WTC11 (cell line): ENCODE data around the gene XPNPEP3. TPM values are rescaled to one million over a fixed set of nuclear protein-coding genes. Genes with fewer than 3 reads are reported as not detected.

Experiments
- ATAC-seq: fragments of 200-7000 bp; cut with Tn5 transposase; 2 replicates; pipeline ENCODE4 v1.10.0; 2021; ENCODE audit warnings: mild to moderate bottlenecking, moderate library complexity
- CTCF ChIA-PET: fragments of 300-600 bp; sonication (Branson Sonifier 250); formaldehyde crosslinking; loops from one replicate; lab custom pipeline; 2021; ENCODE audit warnings: antibody characterized with exemption; lab: Charles Lee
- POLR2A ChIA-PET: fragments of 350-600 bp; sonication (Branson Sonifier 250); formaldehyde crosslinking; loops from one replicate; lab custom pipeline; 2021; ENCODE audit warnings: antibody characterized with exemption; lab: Charles Lee
- DNase-seq: peaks from one replicate; pipeline ENCODE4 v3.0.0; 2021; ENCODE audit warnings: low spot score
- H3K27ac Mint-ChIP-seq: 2 replicates; pipeline ENCODE4 v1.8.0; 2021; ENCODE audit warnings: mixed read lengths
- H3K27me3 Mint-ChIP-seq: 2 replicates; pipeline ENCODE4 v1.8.0; 2021; ENCODE audit warnings: low read depth, mild to moderate bottlenecking, moderate library complexity, mixed read lengths
- H3K36me3 Mint-ChIP-seq: 2 replicates; pipeline ENCODE4 v1.8.0; 2021; ENCODE audit warnings: mixed read lengths
- H3K4me1 Mint-ChIP-seq: 2 replicates; pipeline ENCODE4 v1.8.0; 2022; ENCODE audit warnings: mixed read lengths
- H3K4me3 Mint-ChIP-seq: 2 replicates; pipeline ENCODE4 v1.8.0; 2021; ENCODE audit warnings: mild to moderate bottlenecking, moderate library complexity, mixed read lengths
- H3K9me3 Mint-ChIP-seq: 2 replicates; pipeline ENCODE4 v1.8.0; 2021; ENCODE audit warnings: mixed read lengths
- ELF4 ChIP-seq: sonication (generic); formaldehyde crosslinking; IDR thresholded peaks from 2 replicates; pipeline ENCODE4 v1.8.1; 2022; ENCODE audit warnings: low read depth, mild to moderate bottlenecking, moderate library complexity, missing genetic modification reagents
- GRHL2 ChIP-seq: fragments of 250-450 bp; sonication (Bioruptor Pico); IDR thresholded peaks from 2 replicates; pipeline ENCODE4 v1.8.0; 2022; ENCODE audit warnings: mild to moderate bottlenecking, moderate library complexity; ENCODE audit not compliant: insufficient replicate concordance, severe bottlenecking
- JAZF1 ChIP-seq: fragments of 250-450 bp; sonication (Bioruptor Pico); IDR thresholded peaks from 2 replicates; pipeline ENCODE4 v1.9.0; 2021; ENCODE audit warnings: moderate library complexity, mild to moderate bottlenecking, inconsistent platforms
- JUN ChIP-seq: sonication (generic); formaldehyde crosslinking; IDR thresholded peaks from 2 replicates; pipeline ENCODE4 v1.8.0; 2023; ENCODE audit warnings: mild to moderate bottlenecking, missing genetic modification reagents
- KAT7 ChIP-seq: sonication (generic); formaldehyde crosslinking; IDR thresholded peaks from 2 replicates; pipeline ENCODE4 v1.8.1; 2023; ENCODE audit warnings: missing genetic modification reagents, mild to moderate bottlenecking, borderline replicate concordance
- NFE2L1 ChIP-seq: sonication (generic); formaldehyde crosslinking; IDR thresholded peaks from 2 replicates; pipeline ENCODE4 v1.8.1; 2023; ENCODE audit warnings: missing genetic modification reagents
- NR1H2 ChIP-seq: sonication (generic); formaldehyde crosslinking; IDR thresholded peaks from 2 replicates; pipeline ENCODE4 v1.9.0; 2021; ENCODE audit warnings: mild to moderate bottlenecking, moderate library complexity, missing genetic modification reagents
- NR2C2 ChIP-seq: sonication (generic); formaldehyde crosslinking; IDR thresholded peaks from 2 replicates; pipeline ENCODE4 v1.8.0; 2022; ENCODE audit warnings: mild to moderate bottlenecking, missing genetic modification reagents
- TEAD4 ChIP-seq: sonication (generic); formaldehyde crosslinking; IDR thresholded peaks from 2 replicates; pipeline ENCODE4 v1.8.0; 2022; ENCODE audit warnings: mild to moderate bottlenecking, missing genetic modification reagents
- ZNF219 ChIP-seq: sonication (generic); formaldehyde crosslinking; IDR thresholded peaks from 2 replicates; pipeline ENCODE4 v1.8.0; 2023; ENCODE audit warnings: missing genetic modification reagents, mild to moderate bottlenecking, borderline replicate concordance
- ZNF423 ChIP-seq: fragments of 250-450 bp; sonication (Bioruptor Pico); IDR thresholded peaks from 2 replicates; pipeline ENCODE4 v2.1.2; 2022; ENCODE audit warnings: mild to moderate bottlenecking, moderate library complexity
- total RNA-seq: library from RNA; stranded (reverse); gene quantifications from 3 replicates; pipeline ENCODE4 v1.2.3, GENCODE V29; 2021
- TF ChIP-seq, protein P1 (sequence below): sonication (generic); formaldehyde crosslinking; IDR thresholded peaks from 2 replicates; pipeline ENCODE4 v1.8.0; 2022; ENCODE audit warnings: missing genetic modification reagents
- TF ChIP-seq, protein P2 (sequence below): sonication (generic); formaldehyde crosslinking; IDR thresholded peaks from 2 replicates; pipeline ENCODE4 v1.8.1; 2022; ENCODE audit warnings: low read depth, missing genetic modification reagents, borderline replicate concordance
- TF ChIP-seq, protein P3 (sequence below): sonication (generic); formaldehyde crosslinking; IDR thresholded peaks from 2 replicates; pipeline ENCODE4 v1.8.0; 2022; ENCODE audit warnings: mild to moderate bottlenecking, missing genetic modification reagents
- TF ChIP-seq, protein P4 (sequence below): fragments of 200-600 bp; IDR thresholded peaks from 2 replicates; pipeline ENCODE4 v1.8.0; 2022; ENCODE audit warnings: antibody characterized with exemption
- TF ChIP-seq, protein P5 (sequence below): sonication (generic); formaldehyde crosslinking; IDR thresholded peaks from 2 replicates; pipeline ENCODE4 v1.8.0; 2022; ENCODE audit warnings: mild to moderate bottlenecking, missing genetic modification reagents
- TF ChIP-seq, protein P6 (sequence below): fragments of 250-450 bp; sonication (Bioruptor Pico); IDR thresholded peaks from 2 replicates; pipeline ENCODE4 v2.1.2; 2022; ENCODE audit warnings: mild to moderate bottlenecking, moderate library complexity
- TF ChIP-seq, protein P7 (sequence below): sonication (generic); formaldehyde crosslinking; IDR thresholded peaks from 2 replicates; pipeline ENCODE4 v1.8.1; 2023; ENCODE audit warnings: mild to moderate bottlenecking, missing genetic modification reagents, moderate library complexity
- TF ChIP-seq, protein P8 (sequence below): sonication (generic); formaldehyde crosslinking; IDR thresholded peaks from 2 replicates; pipeline ENCODE4 v1.8.1; 2023; ENCODE audit warnings: mild to moderate bottlenecking, moderate library complexity, missing genetic modification reagents

XPNPEP3 gene
- total RNA-seq, 1 experiment from 2014 or later = 28.2 TPM

DNA sequence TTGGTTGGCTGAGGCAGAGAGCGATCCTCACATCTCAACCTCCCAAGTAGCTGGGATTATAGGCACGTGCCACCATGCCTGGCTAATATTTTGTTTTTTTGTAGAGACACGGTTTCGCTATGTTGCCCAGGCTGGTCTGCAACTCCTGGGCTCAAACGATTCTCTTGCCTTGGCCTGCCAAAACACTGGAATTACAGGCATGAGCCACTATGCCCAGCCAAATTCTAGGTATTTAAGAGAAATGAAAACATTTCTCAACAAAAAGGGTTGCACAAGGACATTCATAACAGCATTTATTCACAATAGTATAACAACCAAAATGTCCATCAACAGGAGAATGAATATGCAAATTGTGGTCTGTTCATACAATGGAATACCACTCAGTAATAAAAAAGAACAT lies 62.5 kb downstream of the XPNPEP3 start (continued):
- TF ChIP-seq, protein P1, sequence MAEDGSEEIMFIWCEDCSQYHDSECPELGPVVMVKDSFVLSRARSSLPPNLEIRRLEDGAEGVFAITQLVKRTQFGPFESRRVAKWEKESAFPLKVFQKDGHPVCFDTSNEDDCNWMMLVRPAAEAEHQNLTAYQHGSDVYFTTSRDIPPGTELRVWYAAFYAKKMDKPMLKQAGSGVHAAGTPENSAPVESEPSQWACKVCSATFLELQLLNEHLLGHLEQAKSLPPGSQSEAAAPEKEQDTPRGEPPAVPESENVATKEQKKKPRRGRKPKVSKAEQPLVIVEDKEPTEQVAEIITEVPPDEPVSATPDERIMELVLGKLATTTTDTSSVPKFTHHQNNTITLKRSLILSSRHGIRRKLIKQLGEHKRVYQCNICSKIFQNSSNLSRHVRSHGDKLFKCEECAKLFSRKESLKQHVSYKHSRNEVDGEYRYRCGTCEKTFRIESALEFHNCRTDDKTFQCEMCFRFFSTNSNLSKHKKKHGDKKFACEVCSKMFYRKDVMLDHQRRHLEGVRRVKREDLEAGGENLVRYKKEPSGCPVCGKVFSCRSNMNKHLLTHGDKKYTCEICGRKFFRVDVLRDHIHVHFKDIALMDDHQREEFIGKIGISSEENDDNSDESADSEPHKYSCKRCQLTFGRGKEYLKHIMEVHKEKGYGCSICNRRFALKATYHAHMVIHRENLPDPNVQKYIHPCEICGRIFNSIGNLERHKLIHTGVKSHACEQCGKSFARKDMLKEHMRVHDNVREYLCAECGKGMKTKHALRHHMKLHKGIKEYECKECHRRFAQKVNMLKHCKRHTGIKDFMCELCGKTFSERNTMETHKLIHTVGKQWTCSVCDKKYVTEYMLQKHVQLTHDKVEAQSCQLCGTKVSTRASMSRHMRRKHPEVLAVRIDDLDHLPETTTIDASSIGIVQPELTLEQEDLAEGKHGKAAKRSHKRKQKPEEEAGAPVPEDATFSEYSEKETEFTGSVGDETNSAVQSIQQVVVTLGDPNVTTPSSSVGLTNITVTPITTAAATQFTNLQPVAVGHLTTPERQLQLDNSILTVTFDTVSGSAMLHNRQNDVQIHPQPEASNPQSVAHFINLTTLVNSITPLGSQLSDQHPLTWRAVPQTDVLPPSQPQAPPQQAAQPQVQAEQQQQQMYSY (CRISPR knock-in tag) = no peak
- TF ChIP-seq NR2C2 (CRISPR knock-in tag) (no peak), TEAD4 (CRISPR knock-in tag) (no peak), ZNF219 (no peak), JUN (CRISPR knock-in tag) (no peak), GRHL2 (CRISPR knock-in tag) (no peak), NR1H2 (CRISPR knock-in tag) (no peak), ZNF423 (CRISPR knock-in tag) (no peak), KAT7 (CRISPR knock-in tag) (no peak)
- TF ChIP-seq, protein P2, sequence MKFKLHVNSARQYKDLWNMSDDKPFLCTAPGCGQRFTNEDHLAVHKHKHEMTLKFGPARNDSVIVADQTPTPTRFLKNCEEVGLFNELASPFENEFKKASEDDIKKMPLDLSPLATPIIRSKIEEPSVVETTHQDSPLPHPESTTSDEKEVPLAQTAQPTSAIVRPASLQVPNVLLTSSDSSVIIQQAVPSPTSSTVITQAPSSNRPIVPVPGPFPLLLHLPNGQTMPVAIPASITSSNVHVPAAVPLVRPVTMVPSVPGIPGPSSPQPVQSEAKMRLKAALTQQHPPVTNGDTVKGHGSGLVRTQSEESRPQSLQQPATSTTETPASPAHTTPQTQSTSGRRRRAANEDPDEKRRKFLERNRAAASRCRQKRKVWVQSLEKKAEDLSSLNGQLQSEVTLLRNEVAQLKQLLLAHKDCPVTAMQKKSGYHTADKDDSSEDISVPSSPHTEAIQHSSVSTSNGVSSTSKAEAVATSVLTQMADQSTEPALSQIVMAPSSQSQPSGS (CRISPR knock-in tag) = no peak
- TF ChIP-seq, protein P3, sequence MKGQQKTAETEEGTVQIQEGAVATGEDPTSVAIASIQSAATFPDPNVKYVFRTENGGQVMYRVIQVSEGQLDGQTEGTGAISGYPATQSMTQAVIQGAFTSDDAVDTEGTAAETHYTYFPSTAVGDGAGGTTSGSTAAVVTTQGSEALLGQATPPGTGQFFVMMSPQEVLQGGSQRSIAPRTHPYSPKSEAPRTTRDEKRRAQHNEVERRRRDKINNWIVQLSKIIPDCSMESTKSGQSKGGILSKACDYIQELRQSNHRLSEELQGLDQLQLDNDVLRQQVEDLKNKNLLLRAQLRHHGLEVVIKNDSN = no peak

DNA sequence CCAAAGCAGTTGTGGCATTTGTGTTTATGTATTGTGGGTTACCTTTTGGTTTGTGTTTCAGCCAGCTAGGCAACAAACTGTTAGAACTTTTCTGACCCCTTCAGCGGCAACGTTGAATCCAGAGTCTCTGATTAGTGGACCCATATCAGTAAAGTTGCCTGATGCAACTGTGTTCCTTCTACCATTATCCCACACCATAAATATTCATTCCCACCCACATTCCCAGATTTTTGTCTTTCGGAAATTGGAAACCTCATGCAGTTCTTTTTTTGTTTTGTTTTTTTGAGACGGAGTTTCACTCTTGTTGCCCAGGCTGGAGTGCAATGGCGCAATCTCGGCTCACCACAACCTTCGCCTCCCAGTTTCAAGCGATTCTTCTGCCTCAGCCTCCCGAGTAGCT lies 63.6 kb downstream of the XPNPEP3 start:
- no peak overlapping the region for H3K27ac Mint-ChIP-seq
- CTCF ChIA-PET = interaction anchor here (4.9 kb wide), 1 partner anchor 317 kb away, joined by 87 read pairs; no protein-coding TSS in a partner anchor
- POLR2A ChIA-PET = no interaction called here
- DNase-seq (no peak), ATAC-seq (no peak)
- peaks cover 39% of the 10 kb centered on the region for H3K36me3 Mint-ChIP-seq
- H3K9me3 Mint-ChIP-seq = no peaks in the 10 kb centered on the region
- no peaks in the 10 kb centered on the region for H3K4me1 Mint-ChIP-seq
- H3K27me3 Mint-ChIP-seq = no peaks in the 10 kb centered on the region
- H3K4me3 Mint-ChIP-seq = no peak overlapping the region
- TF ChIP-seq, protein P4, sequence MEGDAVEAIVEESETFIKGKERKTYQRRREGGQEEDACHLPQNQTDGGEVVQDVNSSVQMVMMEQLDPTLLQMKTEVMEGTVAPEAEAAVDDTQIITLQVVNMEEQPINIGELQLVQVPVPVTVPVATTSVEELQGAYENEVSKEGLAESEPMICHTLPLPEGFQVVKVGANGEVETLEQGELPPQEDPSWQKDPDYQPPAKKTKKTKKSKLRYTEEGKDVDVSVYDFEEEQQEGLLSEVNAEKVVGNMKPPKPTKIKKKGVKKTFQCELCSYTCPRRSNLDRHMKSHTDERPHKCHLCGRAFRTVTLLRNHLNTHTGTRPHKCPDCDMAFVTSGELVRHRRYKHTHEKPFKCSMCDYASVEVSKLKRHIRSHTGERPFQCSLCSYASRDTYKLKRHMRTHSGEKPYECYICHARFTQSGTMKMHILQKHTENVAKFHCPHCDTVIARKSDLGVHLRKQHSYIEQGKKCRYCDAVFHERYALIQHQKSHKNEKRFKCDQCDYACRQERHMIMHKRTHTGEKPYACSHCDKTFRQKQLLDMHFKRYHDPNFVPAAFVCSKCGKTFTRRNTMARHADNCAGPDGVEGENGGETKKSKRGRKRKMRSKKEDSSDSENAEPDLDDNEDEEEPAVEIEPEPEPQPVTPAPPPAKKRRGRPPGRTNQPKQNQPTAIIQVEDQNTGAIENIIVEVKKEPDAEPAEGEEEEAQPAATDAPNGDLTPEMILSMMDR = no peak
- TF ChIP-seq NFE2L1 (CRISPR knock-in tag) (no peak), NR2C2 (CRISPR knock-in tag) (no peak), JAZF1 (no peak), JUN (CRISPR knock-in tag) (no peak), ELF4 (CRISPR knock-in tag) (no peak)
- TF ChIP-seq, protein P5, sequence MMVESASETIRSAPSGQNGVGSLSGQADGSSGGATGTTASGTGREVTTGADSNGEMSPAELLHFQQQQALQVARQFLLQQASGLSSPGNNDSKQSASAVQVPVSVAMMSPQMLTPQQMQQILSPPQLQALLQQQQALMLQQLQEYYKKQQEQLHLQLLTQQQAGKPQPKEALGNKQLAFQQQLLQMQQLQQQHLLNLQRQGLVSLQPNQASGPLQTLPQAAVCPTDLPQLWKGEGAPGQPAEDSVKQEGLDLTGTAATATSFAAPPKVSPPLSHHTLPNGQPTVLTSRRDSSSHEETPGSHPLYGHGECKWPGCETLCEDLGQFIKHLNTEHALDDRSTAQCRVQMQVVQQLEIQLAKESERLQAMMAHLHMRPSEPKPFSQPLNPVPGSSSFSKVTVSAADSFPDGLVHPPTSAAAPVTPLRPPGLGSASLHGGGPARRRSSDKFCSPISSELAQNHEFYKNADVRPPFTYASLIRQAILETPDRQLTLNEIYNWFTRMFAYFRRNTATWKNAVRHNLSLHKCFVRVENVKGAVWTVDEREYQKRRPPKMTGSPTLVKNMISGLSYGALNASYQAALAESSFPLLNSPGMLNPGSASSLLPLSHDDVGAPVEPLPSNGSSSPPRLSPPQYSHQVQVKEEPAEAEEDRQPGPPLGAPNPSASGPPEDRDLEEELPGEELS = no peak
- TF ChIP-seq, protein P2 (CRISPR knock-in tag) = no peak
- TF ChIP-seq, protein P6, sequence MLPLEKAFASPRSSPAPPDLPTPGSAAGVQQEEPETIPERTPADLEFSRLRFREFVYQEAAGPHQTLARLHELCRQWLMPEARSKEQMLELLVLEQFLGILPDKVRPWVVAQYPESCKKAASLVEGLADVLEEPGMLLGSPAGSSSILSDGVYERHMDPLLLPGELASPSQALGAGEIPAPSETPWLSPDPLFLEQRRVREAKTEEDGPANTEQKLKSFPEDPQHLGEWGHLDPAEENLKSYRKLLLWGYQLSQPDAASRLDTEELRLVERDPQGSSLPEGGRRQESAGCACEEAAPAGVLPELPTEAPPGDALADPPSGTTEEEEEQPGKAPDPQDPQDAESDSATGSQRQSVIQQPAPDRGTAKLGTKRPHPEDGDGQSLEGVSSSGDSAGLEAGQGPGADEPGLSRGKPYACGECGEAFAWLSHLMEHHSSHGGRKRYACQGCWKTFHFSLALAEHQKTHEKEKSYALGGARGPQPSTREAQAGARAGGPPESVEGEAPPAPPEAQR (CRISPR knock-in tag) = no peak
- TF ChIP-seq, protein P7, sequence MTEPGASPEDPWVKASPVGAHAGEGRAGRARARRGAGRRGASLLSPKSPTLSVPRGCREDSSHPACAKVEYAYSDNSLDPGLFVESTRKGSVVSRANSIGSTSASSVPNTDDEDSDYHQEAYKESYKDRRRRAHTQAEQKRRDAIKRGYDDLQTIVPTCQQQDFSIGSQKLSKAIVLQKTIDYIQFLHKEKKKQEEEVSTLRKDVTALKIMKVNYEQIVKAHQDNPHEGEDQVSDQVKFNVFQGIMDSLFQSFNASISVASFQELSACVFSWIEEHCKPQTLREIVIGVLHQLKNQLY (CRISPR knock-in tag) = no peak
- TF ChIP-seq, protein P8, sequence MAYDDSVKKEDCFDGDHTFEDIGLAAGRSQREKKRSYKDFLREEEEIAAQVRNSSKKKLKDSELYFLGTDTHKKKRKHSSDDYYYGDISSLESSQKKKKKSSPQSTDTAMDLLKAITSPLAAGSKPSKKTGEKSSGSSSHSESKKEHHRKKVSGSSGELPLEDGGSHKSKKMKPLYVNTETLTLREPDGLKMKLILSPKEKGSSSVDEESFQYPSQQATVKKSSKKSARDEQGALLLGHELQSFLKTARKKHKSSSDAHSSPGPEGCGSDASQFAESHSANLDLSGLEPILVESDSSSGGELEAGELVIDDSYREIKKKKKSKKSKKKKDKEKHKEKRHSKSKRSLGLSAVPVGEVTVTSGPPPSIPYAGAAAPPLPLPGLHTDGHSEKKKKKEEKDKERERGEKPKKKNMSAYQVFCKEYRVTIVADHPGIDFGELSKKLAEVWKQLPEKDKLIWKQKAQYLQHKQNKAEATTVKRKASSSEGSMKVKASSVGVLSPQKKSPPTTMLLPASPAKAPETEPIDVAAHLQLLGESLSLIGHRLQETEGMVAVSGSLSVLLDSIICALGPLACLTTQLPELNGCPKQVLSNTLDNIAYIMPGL (CRISPR knock-in tag) = no peak
